ENCODE results near the gene KCNH1.

The KCNH1 gene

GRCh38 chr1:210758761-210759160, 375.2 kb downstream of the KCNH1 start:
- no peaks in the 10 kb centered on the region for H3K36me3 ChIP-seq (ENCODE audit: insufficient read depth)
- no peak overlapping the region for H3K27ac ChIP-seq
- no peak for TF ChIP-seq CTCF (conservative IDR thresholded peaks at IDR 0.05; ENCODE audit: low read depth, low read length)
- H3K79me2 ChIP-seq (ENCODE audit: insufficient read depth, low read depth): no peaks in the 10 kb centered on the region
- H3K9ac ChIP-seq: no peak overlapping the region
- no peak overlapping the region for H2AFZ ChIP-seq (ENCODE audit: low read depth)
- H3K4me3 ChIP-seq (IDR thresholded peaks at IDR 0.05; ENCODE audit: insufficient read depth, low read depth, low read length): no peak overlapping the region
- H4K20me1 ChIP-seq (ENCODE audit: insufficient read depth): no peaks in the 10 kb centered on the region
- no peaks in the 10 kb centered on the region for H3K27me3 ChIP-seq (ENCODE audit: insufficient read depth, low read depth)
- H3K4me2 ChIP-seq: no peak overlapping the region
- H3K4me1 ChIP-seq (ENCODE audit: low read depth, poor library complexity, severe bottlenecking): no peaks in the 10 kb centered on the region

- Histone ChIP-seq H3K27me3 (ENCODE audit: insufficient read depth, low read depth) (no peaks in the 10 kb centered on the region), H3K27ac (no peak overlapping the region), H2AFZ (ENCODE audit: low read depth) (no peak overlapping the region), H3K79me2 (ENCODE audit: insufficient read depth, low read depth) (no peaks in the 10 kb centered on the region), H4K20me1 (ENCODE audit: insufficient read depth) (no peaks in the 10 kb centered on the region), H3K4me2 (no peak overlapping the region), H3K36me3 (ENCODE audit: insufficient read depth) (no peaks in the 10 kb centered on the region), H3K9ac (no peak overlapping the region), H3K4me3 (IDR thresholded peaks at IDR 0.05; ENCODE audit: insufficient read depth, low read depth, low read length) (no peak overlapping the region), H3K4me1 (ENCODE audit: low read depth, poor library complexity, severe bottlenecking) (no peaks in the 10 kb centered on the region)
- TF ChIP-seq CTCF (conservative IDR thresholded peaks at IDR 0.05; ENCODE audit: low read depth, low read length): no peak
Observed at GRCh38 chr1:210758261-210758660, 375.7 kb downstream of the KCNH1 start.

GRCh38 chr1:210757677-210758076, 376.3 kb downstream of the KCNH1 start:
- no peak overlapping the region for H3K27ac ChIP-seq
- H4K20me1 ChIP-seq (ENCODE audit: insufficient read depth): no peaks in the 10 kb centered on the region
- H3K4me3 ChIP-seq (IDR thresholded peaks at IDR 0.05; ENCODE audit: insufficient read depth, low read depth, low read length): no peak overlapping the region
- no peak overlapping the region for H3K4me2 ChIP-seq
- no peaks in the 10 kb centered on the region for H3K79me2 ChIP-seq (ENCODE audit: insufficient read depth, low read depth)
- no peaks in the 10 kb centered on the region for H3K36me3 ChIP-seq (ENCODE audit: insufficient read depth)
- H3K9ac ChIP-seq: no peak overlapping the region
- TF ChIP-seq CTCF (conservative IDR thresholded peaks at IDR 0.05; ENCODE audit: low read depth, low read length): no peak
- no peaks in the 10 kb centered on the region for H3K4me1 ChIP-seq (ENCODE audit: low read depth, poor library complexity, severe bottlenecking)
- no peak overlapping the region for H2AFZ ChIP-seq (ENCODE audit: low read depth)
- no peaks in the 10 kb centered on the region for H3K27me3 ChIP-seq (ENCODE audit: insufficient read depth, low read depth)

- Histone ChIP-seq H3K36me3 (ENCODE audit: insufficient read depth) (no peaks in the 10 kb centered on the region), H3K9ac (no peak overlapping the region), H2AFZ (ENCODE audit: low read depth) (no peak overlapping the region), H3K27me3 (ENCODE audit: insufficient read depth, low read depth) (no peaks in the 10 kb centered on the region), H3K79me2 (ENCODE audit: insufficient read depth, low read depth) (no peaks in the 10 kb centered on the region), H3K4me3 (IDR thresholded peaks at IDR 0.05; ENCODE audit: insufficient read depth, low read depth, low read length) (no peak overlapping the region), H4K20me1 (ENCODE audit: insufficient read depth) (no peaks in the 10 kb centered on the region), H3K27ac (no peak overlapping the region), H3K4me2 (no peak overlapping the region), H3K4me1 (ENCODE audit: low read depth, poor library complexity, severe bottlenecking) (no peaks in the 10 kb centered on the region)
- no peak for TF ChIP-seq CTCF (conservative IDR thresholded peaks at IDR 0.05; ENCODE audit: low read depth, low read length)
Observed at GRCh38 chr1:210755991-210756659, 377.8 kb downstream of the KCNH1 start.
